GM11168 (cell line): ENCODE measurements around the gene TMPRSS2.

Experiments used
- in situ Hi-C: fragments of 300-500 bp; cut with MboI; formaldehyde crosslinking; loops from one replicate; pipeline ENCODE4 v1.12.0; 2022; ENCODE audit warnings: low sequenced_read_pairs; ENCODE audit not compliant: unreplicated experiment

TMPRSS2 gene

DNA sequence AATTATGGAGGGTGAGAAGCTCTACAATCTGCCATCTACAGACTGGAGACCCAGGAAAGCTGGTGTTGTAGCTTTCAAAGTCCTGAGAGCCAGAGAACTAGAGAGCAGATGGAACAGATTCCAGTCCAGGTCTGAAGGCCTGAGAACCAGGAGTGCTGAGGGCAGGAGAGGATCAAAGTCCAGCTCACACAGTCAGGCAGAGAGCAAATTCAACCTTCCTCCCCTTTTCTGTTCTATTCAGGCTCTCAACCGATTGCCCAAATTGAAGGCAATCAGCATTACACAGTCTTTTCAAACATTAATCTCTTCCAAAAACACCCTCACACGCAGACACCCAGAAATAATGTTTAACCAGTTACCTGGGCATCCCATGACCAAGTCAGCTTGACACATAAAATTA lies 2.5 kb upstream of the TMPRSS2 start:
- in situ Hi-C loops, result no loop called here

- in situ Hi-C loops, result no loop called here
Measured at GRCh38 chr21:41509733-41510132, 1.8 kb upstream of the TMPRSS2 start.

DNA sequence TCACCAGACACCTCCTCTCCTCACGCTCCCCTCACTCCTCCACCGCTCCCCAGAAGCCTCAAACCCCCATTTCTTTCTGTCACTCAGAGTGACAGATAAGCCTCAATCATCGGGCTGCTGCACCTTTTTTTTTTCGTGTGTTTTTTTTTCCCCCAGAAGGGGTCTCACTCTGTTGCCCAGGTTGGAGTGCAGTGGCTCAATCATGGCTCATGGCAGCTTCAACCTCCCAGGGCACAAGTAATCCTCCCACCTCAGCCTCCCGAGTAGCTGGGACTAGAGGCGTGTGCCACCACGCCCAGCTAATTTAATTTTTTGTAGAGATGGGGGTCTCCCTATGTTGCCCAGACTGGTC lies 1.2 kb upstream of the TMPRSS2 start:
- in situ Hi-C loops, result no loop called here

- in situ Hi-C loops, result no loop called here
Measured at GRCh38 chr21:41508415-41509144, 622 bp upstream of the TMPRSS2 start.

GRCh38 chr21:41506611-41507520 lies 1.1 kb downstream of the TMPRSS2 start:
- in situ Hi-C loops, result no loop called here

GRCh38 chr21:41506005-41506594 lies 1.9 kb downstream of the TMPRSS2 start:
- in situ Hi-C loops, result no loop called here

DNA sequence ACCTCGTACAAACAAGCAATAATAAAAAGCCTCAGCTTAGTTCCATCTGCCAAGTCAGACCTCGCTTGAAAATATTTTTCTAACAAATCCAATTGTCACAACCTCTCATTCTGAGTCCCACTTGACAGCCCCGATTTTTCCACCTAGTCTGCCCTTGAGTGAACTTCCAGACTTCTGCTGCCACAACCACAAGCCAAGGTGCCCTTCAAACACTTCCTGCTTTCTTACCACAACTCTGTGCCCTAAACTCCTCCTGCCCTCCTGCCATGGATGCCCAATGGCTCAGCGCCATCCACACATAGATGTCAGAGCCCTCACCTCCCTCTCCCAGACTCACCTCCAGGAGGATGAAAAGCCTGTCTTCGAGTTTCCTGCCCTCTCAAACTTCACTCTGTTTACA lies 3.9 kb downstream of the TMPRSS2 start:
- in situ Hi-C loops, result no loop called here

- in situ Hi-C loops, result no loop called here
Measured at GRCh38 chr21:41503331-41503730, 4.6 kb downstream of the TMPRSS2 start.

- in situ Hi-C loops, result no loop called here
Measured at GRCh38 chr21:41501919-41502318, 6.0 kb downstream of the TMPRSS2 start.

DNA sequence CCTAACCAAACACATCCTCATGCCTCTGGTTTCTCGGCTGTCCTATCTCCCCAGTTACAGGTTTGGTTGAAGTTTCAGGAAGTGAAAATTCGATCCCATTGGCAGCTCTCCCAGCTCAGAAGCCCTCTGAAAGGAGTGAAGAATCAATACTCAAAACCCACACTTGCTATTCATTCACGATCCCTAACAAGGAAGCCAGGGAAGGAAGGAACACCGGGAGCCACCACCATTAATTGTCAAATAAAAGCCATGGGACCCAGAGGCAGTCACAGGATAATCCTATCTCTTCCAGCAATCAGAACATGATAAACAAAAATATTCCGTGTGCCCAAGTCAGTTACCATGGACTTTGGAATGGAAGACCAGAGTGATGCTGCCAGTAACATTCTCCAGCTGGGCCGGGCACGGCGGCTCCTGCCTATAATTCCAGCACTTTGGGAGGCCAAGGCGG lies 7.0 kb downstream of the TMPRSS2 start:
- in situ Hi-C loops, result no loop called here

DNA sequence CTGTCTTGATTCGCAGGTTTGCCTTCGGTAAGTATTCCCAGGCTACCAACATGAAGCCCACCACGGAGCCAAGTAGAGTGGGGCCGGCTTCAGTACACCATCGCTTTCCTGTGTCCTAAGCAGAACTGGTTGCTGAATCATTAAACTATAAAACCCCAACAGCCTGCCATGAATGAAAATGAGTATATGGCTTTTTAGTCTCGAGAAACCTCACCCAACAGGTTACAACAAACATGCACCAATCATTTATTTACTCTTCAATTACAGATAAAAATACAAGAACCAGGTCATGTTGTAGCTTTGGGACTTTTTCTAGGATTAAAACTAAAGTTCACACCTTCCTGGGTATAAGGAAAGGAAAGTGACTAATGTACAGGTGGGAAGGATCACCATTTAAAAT lies 7.6 kb downstream of the TMPRSS2 start:
- in situ Hi-C loops, result no loop called here

DNA sequence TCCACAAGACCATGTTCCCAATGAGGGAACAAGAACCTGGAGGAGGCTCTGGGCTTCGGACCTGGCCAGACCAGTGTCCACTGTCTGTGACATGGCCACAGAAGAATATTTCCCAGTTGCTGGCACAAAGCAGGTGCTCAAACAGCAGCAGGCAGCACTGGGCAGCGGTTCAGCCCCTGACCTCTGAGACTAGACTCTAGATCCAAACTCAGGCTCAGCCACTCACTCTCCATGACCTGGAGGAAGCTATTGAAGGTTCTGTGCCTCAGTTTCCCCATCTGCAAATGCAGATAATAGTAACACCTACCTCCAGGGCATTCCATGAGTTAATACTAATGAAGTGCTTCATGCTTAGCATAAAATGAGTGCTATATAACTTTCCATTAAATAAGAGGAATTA lies 8.0 kb downstream of the TMPRSS2 start:
- in situ Hi-C loops, result no loop called here

DNA sequence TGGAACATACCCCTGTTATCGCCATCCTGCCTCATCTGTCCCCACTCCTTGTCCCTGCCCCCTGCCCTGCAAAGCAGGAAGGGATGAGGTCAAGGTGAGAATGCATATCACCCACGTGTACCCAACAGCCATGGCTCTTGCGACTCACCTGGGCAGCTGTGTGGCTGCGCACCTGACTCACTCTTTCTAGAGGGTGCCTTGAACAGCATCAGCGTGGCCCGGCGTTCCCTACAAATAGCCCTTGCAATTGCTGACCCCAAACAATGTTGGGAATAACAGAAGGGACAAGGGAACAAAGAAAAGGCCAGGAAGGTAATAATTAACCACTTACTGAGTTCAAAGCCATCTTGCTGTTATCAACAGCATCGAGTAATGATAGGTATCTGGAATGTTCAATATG lies 10.2 kb downstream of the TMPRSS2 start:
- in situ Hi-C loops, result no loop called here

DNA sequence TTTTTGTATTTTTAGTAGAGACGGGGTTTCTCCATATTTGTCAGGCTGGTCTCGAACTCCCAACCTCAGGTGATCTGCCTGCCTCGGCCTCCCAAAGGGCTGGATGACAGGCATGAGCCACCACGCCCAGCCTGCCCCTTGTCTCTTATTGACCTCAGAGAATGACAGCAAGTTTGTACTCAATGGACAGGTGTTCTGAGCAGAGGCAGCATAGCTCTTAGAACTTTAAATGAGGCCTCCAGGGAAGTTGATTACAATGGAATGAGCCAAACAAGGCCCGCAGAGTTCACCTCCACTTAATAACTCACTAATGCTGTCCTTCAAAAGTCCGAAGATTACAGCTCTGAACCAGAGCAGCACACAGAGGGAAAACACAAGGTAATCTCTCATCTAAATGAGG lies 10.9 kb downstream of the TMPRSS2 start:
- in situ Hi-C loops, result no loop called here

DNA sequence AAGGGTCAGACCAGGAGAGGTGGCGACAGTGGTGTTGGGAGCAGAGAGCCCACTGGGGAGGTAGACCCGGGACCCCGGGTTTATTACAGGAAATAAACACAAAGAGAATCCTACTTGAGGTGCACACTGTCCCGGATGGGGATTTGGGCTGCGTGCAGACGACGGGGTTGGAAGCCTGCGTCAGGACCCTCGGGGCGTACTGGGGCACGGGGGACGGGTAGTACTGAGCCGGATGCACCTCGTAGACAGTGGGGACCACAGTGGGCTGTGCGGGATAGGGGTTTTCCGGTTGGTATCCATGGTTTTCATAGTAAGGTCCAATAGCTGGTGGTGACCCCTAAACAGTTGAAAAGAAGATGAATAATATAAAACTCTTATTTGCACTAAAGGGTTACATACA lies 13.7 kb downstream of the TMPRSS2 start:
- in situ Hi-C loops, result no loop called here

DNA sequence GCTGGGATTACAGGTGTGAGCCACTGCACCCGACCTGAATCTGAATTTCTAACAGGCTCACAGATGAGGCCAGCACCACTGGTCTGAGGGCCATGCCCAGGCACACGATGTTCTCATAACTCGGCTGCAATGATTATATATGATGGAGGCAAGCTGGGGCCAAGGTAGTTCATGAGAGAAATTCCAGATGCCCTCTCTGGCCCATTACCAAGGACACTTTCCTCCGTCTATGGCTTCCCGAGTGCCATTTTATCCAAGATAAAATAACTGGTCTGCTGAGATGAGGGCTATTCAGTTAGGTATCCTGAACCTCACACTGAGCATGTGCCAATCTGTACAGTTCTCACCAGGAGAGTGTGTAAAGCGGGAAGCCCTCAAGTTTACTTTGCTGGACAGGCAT lies 16.5 kb downstream of the TMPRSS2 start:
- in situ Hi-C loops, result no loop called here

DNA sequence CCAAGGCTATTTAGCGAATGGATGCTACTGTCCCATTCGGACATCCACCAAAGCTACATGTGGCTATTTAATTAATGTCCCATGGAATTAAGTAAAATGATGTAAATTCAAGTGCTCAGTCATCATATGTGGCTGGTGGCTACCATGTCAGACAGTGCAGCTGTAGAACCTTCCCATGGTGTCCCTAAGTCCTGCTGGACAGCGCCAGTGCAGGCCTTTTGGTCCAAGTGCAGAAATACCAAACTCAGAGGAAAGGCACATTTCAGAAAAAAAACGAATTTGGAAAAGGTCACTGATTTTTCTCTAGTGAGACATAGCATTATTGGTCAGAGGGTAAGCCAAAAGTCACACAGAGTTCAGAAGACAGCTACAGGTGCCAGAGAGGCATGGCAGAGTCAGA lies 17.6 kb downstream of the TMPRSS2 start:
- in situ Hi-C loops, result no loop called here

DNA sequence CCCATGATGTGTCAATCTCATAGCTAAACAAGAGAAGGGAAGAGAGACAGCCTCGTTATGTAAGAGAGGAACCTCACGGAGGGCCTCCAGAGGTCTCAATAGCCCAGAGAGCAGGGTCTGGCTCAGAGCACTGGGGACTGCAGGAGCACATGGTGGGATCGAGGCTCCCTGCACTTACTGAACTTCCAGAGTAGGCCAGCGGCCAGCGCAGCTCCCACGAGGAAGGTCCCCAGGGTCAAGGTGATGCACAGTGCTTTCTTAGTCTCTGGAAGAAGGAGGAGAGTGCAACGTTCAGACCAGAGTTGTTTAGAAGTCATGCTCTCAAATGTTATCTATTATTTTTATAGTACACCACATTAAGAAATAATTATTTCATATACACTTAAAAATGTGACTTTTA lies 18.6 kb downstream of the TMPRSS2 start:
- in situ Hi-C loops, result no loop called here

DNA sequence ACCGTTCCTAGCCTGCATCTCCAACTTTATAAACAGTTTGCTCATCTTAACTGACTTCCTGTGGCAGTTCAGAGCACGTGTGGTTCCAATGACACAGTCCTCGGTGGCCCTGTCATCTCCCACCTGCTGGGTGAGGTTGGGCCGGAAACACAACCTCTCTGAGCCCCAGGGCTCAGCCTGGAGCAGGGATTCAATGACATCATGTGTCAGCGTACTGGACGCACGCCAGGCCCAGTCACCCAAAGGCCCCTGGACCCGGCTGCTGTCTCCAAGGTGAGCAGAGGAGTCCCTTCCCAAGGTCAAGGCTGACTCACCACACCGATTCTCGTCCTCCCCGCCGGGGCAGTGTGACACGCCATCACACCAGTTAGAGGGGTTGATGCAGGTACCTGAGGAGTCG lies 19.9 kb downstream of the TMPRSS2 start:
- in situ Hi-C loops, result no loop called here

- in situ Hi-C loops, result no loop called here
Measured at GRCh38 chr21:41487082-41487481, 20.9 kb downstream of the TMPRSS2 start.

DNA sequence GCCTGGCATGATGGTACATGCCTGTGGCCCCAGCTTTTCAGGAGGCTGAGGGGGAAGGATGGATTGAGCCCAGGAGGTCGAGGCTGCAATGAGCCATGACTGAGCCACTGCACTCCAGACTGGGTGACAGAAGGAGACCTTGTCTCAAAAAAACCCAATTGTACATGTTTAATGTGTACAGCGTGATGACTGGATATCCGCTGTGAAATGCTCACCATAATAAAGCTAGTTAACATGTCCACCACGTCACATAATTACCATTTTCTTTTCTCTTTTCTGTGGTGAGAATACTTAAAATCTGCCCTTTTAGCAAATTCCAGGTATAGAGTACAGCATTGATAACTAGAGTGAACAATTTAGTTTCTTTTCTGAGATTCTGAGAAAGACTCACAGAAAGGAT lies 24.0 kb downstream of the TMPRSS2 start:
- in situ Hi-C loops, result no loop called here
